ENCODE data around the gene SPTLC1.
"Not testable (repeated sequence)": the region's sequence is repeated elsewhere in the genome, so short reads cannot be mapped to it uniquely, and the experiment has no call there.

The SPTLC1 gene

DNA sequence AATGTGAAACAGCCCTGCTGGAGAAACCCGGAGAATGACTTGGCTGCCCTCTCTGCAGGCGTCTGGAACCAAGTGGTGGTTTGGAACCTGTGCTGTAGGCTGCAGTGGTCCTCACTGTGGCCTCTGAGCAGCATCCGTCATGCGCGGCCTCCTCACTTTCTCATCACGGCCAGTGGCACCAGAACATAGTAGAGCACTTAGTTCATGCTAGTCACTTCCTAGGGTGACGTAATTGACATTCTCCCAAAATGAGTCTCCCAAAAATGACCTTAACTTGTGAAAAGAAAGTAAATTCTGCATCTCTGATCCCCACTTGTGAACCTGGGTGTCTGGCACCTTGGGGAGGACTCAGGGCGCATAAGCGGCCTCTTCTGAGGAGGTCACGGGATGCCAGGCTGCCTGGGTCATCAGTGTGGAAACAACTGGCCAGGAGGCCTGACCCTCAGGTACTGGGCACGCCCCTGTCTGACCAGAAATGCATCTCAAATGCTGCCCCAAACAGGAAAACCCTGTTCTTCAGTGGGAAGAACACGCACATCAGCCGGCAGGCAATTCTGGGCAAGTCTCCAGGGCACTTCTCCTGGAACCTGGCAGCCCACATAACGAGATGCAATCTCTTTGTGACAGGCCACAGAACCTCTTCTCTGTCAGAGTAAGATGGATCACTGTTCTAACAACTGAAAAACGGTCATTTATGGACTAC is 36.6 kb upstream of the SPTLC1 start:
- Histone ChIP-seq H3K27me3 (ENCODE audit: control insufficient read depth in 1 of 2, insufficient read depth in 2 of 2, low read length in 2 of 2) (no peaks in the 10 kb centered on the region), H3K9ac (ENCODE audit: low read length) (no peak overlapping the region), H3K36me3 (ENCODE audit: insufficient read depth, low read length) (no peaks in the 10 kb centered on the region), H3K27ac (ENCODE audit: low read depth, low read length) (peak overlapping the region; percentile 17), H3K4me3 (ENCODE audit: low read depth in 1 of 2, low read length in 2 of 2) (no peak overlapping the region), H3K9me3 (ENCODE audit: low read length) (no peaks in the 10 kb centered on the region), H3K4me1 (ENCODE audit: insufficient read depth, low read length) (peaks cover 28% of the 10 kb centered on the region)

DNA sequence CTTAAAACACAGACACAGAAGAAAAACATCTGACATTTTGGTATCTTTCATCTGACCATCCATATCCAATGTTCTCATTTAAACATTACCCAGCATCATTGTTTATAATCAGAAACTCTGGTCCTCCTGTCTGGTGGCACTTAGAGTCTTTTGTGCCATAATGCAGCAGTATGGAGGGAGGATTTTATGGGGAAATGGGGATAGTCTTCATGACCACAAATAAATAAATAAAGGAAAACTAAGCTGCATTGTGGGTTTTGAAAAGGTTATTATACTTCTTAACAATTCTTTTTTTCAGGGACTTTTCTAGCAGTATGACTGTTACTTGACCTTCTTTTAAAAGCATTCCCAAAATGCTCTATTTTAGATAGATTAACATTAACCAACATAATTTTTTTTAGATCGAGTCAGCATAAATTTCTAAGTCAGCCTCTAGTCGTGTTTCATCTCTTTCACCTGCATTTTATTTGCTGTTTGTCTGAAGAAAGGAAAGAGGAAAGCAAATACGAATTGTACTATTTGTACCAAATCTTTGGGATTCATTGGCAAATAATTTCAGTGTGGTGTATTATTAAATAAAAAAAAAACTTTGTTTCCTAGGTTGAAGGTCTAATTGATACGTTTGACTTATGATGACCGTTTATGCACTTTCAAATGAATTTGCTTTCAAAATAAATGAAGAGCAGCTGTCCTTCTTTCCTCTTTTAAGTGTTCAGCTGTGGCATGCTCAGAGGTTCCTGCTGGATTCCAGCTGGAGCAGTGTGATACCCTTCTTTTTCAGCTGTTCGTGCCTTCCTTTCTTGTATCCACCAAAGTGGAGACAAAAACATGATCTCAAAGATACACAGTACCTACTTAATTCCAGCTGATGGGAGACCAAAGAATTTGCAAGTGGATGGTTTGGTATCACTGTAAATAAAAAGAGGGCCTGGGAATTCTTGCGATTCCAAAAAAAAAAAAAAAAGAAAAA is 35.6 kb upstream of the SPTLC1 start:
- H3K4me1 ChIP-seq (ENCODE audit: insufficient read depth, low read length): peaks cover 28% of the 10 kb centered on the region
- not testable (repeated sequence) for H3K27me3 ChIP-seq (ENCODE audit: control insufficient read depth in 1 of 2, insufficient read depth in 2 of 2, low read length in 2 of 2); H3K9ac ChIP-seq (ENCODE audit: low read length); H3K36me3 ChIP-seq (ENCODE audit: insufficient read depth, low read length); H3K9me3 ChIP-seq (ENCODE audit: low read length); H3K27ac ChIP-seq (ENCODE audit: low read depth, low read length); H3K4me3 ChIP-seq (ENCODE audit: low read depth in 1 of 2, low read length in 2 of 2)

DNA sequence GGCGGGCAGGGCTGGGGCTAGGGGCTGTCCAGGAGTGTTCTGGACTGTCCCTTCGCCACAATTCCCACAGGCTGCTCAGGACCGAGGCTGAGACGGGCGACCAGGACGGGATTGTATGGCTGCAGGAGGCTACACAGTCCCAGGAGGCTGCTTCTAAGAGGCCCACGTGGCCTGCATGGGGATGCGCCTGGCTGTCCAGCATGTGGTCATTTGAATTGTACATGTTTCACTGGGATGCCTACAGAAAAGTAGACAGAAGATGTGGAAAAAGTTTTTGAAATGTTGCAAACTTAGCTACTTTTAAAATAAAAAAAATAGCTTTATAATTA is 32.6 kb upstream of the SPTLC1 start:
- Histone ChIP-seq H3K4me1 (ENCODE audit: insufficient read depth, low read length) (peaks cover 18% of the 10 kb centered on the region), H3K4me3 (ENCODE audit: low read depth in 1 of 2, low read length in 2 of 2) (no peak overlapping the region), H3K36me3 (ENCODE audit: insufficient read depth, low read length) (no peaks in the 10 kb centered on the region), H3K27me3 (ENCODE audit: control insufficient read depth in 1 of 2, insufficient read depth in 2 of 2, low read length in 2 of 2) (no peaks in the 10 kb centered on the region), H3K27ac (ENCODE audit: low read depth, low read length) (peak overlapping the region; percentile 56), H3K9ac (ENCODE audit: low read length) (no peak overlapping the region), H3K9me3 (ENCODE audit: low read length) (no peaks in the 10 kb centered on the region)

GRCh38 chr9:92147030-92147851 is 32.0 kb upstream of the SPTLC1 start:
- H3K27me3 ChIP-seq (ENCODE audit: control insufficient read depth in 1 of 2, insufficient read depth in 2 of 2, low read length in 2 of 2): no peaks in the 10 kb centered on the region
- peak overlapping the region; percentile 56 for H3K27ac ChIP-seq (ENCODE audit: low read depth, low read length)
- no peaks in the 10 kb centered on the region for H3K36me3 ChIP-seq (ENCODE audit: insufficient read depth, low read length)
- no peak overlapping the region for H3K9ac ChIP-seq (ENCODE audit: low read length)
- no peaks in the 10 kb centered on the region for H3K9me3 ChIP-seq (ENCODE audit: low read length)
- H3K4me3 ChIP-seq (ENCODE audit: low read depth in 1 of 2, low read length in 2 of 2): no peak overlapping the region
- peaks cover 14% of the 10 kb centered on the region for H3K4me1 ChIP-seq (ENCODE audit: insufficient read depth, low read length)

DNA sequence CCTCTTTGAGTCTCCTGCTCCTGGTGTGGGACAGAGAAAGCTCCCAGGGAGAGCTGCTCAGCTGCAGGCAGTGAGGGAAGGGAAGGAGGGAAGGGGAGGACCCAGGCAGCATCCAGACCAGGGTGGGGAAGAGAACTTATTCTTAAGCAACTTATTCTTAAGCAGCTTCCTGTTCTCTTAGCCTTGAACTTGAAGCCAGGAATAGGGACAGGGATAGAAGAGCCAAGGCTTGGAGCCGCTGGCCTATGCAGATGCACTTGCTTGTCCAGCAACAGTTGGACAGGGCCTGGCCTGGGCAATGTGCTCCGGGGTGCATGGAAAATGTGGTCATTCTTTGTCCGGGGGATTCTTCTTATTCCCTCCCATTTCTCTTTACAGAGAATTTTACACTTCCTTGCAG is 31.4 kb upstream of the SPTLC1 start:
- Histone ChIP-seq H3K36me3 (ENCODE audit: insufficient read depth, low read length) (no peaks in the 10 kb centered on the region), H3K9me3 (ENCODE audit: low read length) (no peaks in the 10 kb centered on the region), H3K27ac (ENCODE audit: low read depth, low read length) (peak overlapping the region; percentile 56), H3K4me3 (ENCODE audit: low read depth in 1 of 2, low read length in 2 of 2) (no peak overlapping the region), H3K27me3 (ENCODE audit: control insufficient read depth in 1 of 2, insufficient read depth in 2 of 2, low read length in 2 of 2) (peaks cover 0 to 2% of the 10 kb centered on the region in 2 donors), H3K9ac (ENCODE audit: low read length) (no peak overlapping the region), H3K4me1 (ENCODE audit: insufficient read depth, low read length) (peaks cover 7% of the 10 kb centered on the region)

DNA sequence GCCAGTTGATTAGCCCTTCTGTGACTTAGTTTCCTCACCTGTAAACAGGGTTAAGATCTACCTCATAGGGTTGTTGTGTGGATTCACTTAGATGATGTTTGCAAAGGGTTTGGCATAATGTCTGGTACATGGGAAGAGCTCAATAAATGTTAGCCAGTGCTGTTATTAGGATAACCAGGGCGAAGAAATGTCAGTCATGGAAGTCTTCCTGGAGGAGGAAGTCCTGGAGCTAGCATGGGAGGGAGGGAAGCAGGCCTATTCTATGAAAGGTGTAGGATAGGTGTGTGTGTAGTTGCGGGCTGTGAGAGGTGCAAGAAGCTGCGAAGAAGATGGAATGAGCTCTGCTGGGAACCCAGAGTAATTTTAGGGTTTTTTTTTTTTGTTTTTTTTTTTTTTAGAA is 30.6 kb upstream of the SPTLC1 start:
- not testable (repeated sequence) for H3K36me3 ChIP-seq (ENCODE audit: insufficient read depth, low read length); H3K4me1 ChIP-seq (ENCODE audit: insufficient read depth, low read length); H3K27me3 ChIP-seq (ENCODE audit: control insufficient read depth in 1 of 2, insufficient read depth in 2 of 2, low read length in 2 of 2); H3K4me3 ChIP-seq (ENCODE audit: low read depth in 1 of 2, low read length in 2 of 2); H3K9ac ChIP-seq (ENCODE audit: low read length); H3K9me3 ChIP-seq (ENCODE audit: low read length); H3K27ac ChIP-seq (ENCODE audit: low read depth, low read length)

- H3K27me3 ChIP-seq (ENCODE audit: control insufficient read depth in 1 of 2, insufficient read depth in 2 of 2, low read length in 2 of 2): peaks cover 0 to 4% of the 10 kb centered on the region in 2 donors
- no peaks in the 10 kb centered on the region for H3K9me3 ChIP-seq (ENCODE audit: low read length)
- H3K9ac ChIP-seq (ENCODE audit: low read length): no peak overlapping the region
- no peaks in the 10 kb centered on the region for H3K36me3 ChIP-seq (ENCODE audit: insufficient read depth, low read length)
- H3K4me1 ChIP-seq (ENCODE audit: insufficient read depth, low read length): peaks cover 9% of the 10 kb centered on the region
- no peak overlapping the region for H3K4me3 ChIP-seq (ENCODE audit: low read depth in 1 of 2, low read length in 2 of 2)
- H3K27ac ChIP-seq (ENCODE audit: low read depth, low read length): no peak overlapping the region
Measured at GRCh38 chr9:92142329-92142728, 27.1 kb upstream of the SPTLC1 start.

GRCh38 chr9:92141144-92142129 is 26.2 kb upstream of the SPTLC1 start:
- H3K36me3 ChIP-seq (ENCODE audit: insufficient read depth, low read length): no peaks in the 10 kb centered on the region
- no peak overlapping the region for H3K27ac ChIP-seq (ENCODE audit: low read depth, low read length)
- peaks cover 0 to 4% of the 10 kb centered on the region in 2 donors for H3K27me3 ChIP-seq (ENCODE audit: control insufficient read depth in 1 of 2, insufficient read depth in 2 of 2, low read length in 2 of 2)
- H3K9me3 ChIP-seq (ENCODE audit: low read length): no peaks in the 10 kb centered on the region
- H3K9ac ChIP-seq (ENCODE audit: low read length): no peak overlapping the region
- H3K4me1 ChIP-seq (ENCODE audit: insufficient read depth, low read length): peaks cover 6% of the 10 kb centered on the region
- peak overlapping the region; percentile 50 to 56 for H3K4me3 ChIP-seq (ENCODE audit: low read depth in 1 of 2, low read length in 2 of 2)

DNA sequence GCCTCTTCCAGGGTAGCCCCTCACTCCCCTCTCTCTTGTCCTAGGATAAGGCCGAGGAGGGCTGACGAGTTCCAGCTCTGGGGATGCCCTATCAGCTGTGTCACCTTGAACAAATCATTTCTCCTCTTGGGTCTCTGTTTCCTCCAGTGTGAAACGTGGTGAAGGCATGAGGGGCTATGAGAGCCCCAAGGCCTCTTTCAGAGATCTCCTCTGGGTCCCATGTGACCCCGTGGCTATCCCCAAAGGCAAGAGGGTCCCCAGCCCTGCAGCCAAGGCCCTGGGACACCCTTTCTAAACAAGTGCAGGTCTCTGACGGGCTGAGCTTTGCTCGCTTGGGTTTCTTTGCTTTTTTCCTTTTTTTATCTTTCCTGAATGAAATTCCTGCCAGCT is 25.5 kb upstream of the SPTLC1 start:
- no peaks in the 10 kb centered on the region for H3K36me3 ChIP-seq (ENCODE audit: insufficient read depth, low read length)
- H3K27me3 ChIP-seq (ENCODE audit: control insufficient read depth in 1 of 2, insufficient read depth in 2 of 2, low read length in 2 of 2): peaks cover 0 to 4% of the 10 kb centered on the region in 2 donors
- no peaks in the 10 kb centered on the region for H3K9me3 ChIP-seq (ENCODE audit: low read length)
- H3K4me3 ChIP-seq (ENCODE audit: low read depth in 1 of 2, low read length in 2 of 2): peak overlapping the region; percentile 50 to 56
- peaks cover 6% of the 10 kb centered on the region for H3K4me1 ChIP-seq (ENCODE audit: insufficient read depth, low read length)
- no peak overlapping the region for H3K9ac ChIP-seq (ENCODE audit: low read length)
- no peak overlapping the region for H3K27ac ChIP-seq (ENCODE audit: low read depth, low read length)

DNA sequence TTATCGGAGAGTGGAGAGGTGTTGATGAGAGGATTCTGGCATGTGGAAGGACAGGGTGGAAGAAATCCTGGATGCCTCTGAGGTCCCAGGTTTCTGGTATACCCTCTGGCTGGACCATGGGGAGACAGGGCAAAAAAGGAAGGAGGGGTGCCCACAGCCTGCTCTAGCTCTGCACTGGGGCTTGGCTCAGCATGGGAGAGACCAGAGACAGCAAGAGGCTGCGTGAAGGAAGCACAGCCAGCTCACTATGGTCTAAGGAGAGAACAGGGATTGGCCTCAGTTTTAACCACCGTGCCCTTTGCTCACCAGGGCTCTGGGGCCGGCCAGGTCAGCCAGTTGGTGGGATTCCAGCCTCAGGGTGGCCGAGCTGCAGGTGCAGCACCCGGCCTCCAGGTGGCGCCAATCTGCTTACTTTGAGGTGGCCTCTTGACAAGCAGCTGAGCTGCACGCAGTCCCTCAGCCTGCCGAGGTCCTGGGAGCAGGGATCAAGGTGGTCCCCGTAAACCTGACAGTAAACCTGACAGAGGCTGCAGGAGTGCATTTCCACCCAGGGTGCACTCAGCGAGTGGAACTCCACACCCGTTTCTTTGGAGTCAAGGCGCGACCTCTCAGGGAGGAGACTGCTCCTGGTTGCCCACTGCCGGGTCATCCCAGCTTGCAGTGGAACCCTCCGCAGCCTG is 25.0 kb upstream of the SPTLC1 start:
- H3K4me3 ChIP-seq (ENCODE audit: low read depth in 1 of 2, low read length in 2 of 2): peak overlapping the region in 1 of 2 donors; percentile 56
- H3K9ac ChIP-seq (ENCODE audit: low read length): no peak overlapping the region
- H3K27me3 ChIP-seq (ENCODE audit: control insufficient read depth in 1 of 2, insufficient read depth in 2 of 2, low read length in 2 of 2): peaks cover 0 to 4% of the 10 kb centered on the region in 2 donors
- no peaks in the 10 kb centered on the region for H3K36me3 ChIP-seq (ENCODE audit: insufficient read depth, low read length)
- H3K9me3 ChIP-seq (ENCODE audit: low read length): no peaks in the 10 kb centered on the region
- H3K4me1 ChIP-seq (ENCODE audit: insufficient read depth, low read length): peaks cover 6% of the 10 kb centered on the region
- H3K27ac ChIP-seq (ENCODE audit: low read depth, low read length): no peak overlapping the region

All from muscle layer of colon (tissue), 2 donors.